ENCODE results near the gene PAPOLA.
"Not testable (repeated sequence)": the region's sequence is repeated elsewhere in the genome, so short reads cannot be mapped to it uniquely, and the experiment has no call there.

PAPOLA gene

GRCh38 chr14:96466918-96467317 lies 35.3 kb upstream of the PAPOLA start:
- peaks cover under 1% of the 10 kb centered on the region for H3K4me1 ChIP-seq (ENCODE audit: insufficient read depth, low read length, poor library complexity, severe bottlenecking)
- no peak for TF ChIP-seq CTCF (conservative IDR thresholded peaks at IDR 0.05; ENCODE audit: low read length)
- no peaks in the 10 kb centered on the region for H3K27me3 ChIP-seq (ENCODE audit: insufficient read depth, low read length, poor library complexity, severe bottlenecking)
- H3K9me2 ChIP-seq (replicated peaks; ENCODE audit: low read depth, low read length): no peaks in the 10 kb centered on the region
- no peaks in the 10 kb centered on the region for H4K20me1 ChIP-seq (ENCODE audit: insufficient read depth, low read length, poor library complexity, severe bottlenecking)
- H3K79me2 ChIP-seq (ENCODE audit: insufficient read depth, low read length): no peaks in the 10 kb centered on the region
- no peaks in the 10 kb centered on the region for H3K36me3 ChIP-seq (ENCODE audit: insufficient read depth, low read length)
- H3K9me3 ChIP-seq (ENCODE audit: insufficient read depth, low read depth, low read length): no peaks in the 10 kb centered on the region
- H3K9ac ChIP-seq (ENCODE audit: low read depth, low read length, poor library complexity, severe bottlenecking): no peak overlapping the region
- no peaks in the 10 kb centered on the region for H3F3A ChIP-seq (ENCODE audit: low read depth)
- H3K4me3 ChIP-seq (ENCODE audit: low read length, poor library complexity, severe bottlenecking): no peak overlapping the region
- H3K4me2 ChIP-seq (ENCODE audit: low read depth, low read length, poor library complexity, severe bottlenecking): no peak overlapping the region
- H2AFZ ChIP-seq (ENCODE audit: low read length): no peak overlapping the region

GRCh38 chr14:96470331-96470730 lies 31.9 kb upstream of the PAPOLA start:
- Histone ChIP-seq H3K9me2 (replicated peaks; ENCODE audit: low read depth, low read length) (no peaks in the 10 kb centered on the region), H3K4me1 (ENCODE audit: insufficient read depth, low read length, poor library complexity, severe bottlenecking) (no peaks in the 10 kb centered on the region), H3K9me3 (ENCODE audit: insufficient read depth, low read depth, low read length) (no peaks in the 10 kb centered on the region), H3K36me3 (ENCODE audit: insufficient read depth, low read length) (no peaks in the 10 kb centered on the region), H4K20me1 (ENCODE audit: insufficient read depth, low read length, poor library complexity, severe bottlenecking) (no peaks in the 10 kb centered on the region), H3K9ac (ENCODE audit: low read depth, low read length, poor library complexity, severe bottlenecking) (no peak overlapping the region), H3K4me3 (ENCODE audit: low read length, poor library complexity, severe bottlenecking) (no peak overlapping the region), H3K27me3 (ENCODE audit: insufficient read depth, low read length, poor library complexity, severe bottlenecking) (no peaks in the 10 kb centered on the region), H3K4me2 (ENCODE audit: low read depth, low read length, poor library complexity, severe bottlenecking) (no peak overlapping the region), H3F3A (ENCODE audit: low read depth) (no peaks in the 10 kb centered on the region), H3K79me2 (ENCODE audit: insufficient read depth, low read length) (no peaks in the 10 kb centered on the region), H2AFZ (ENCODE audit: low read length) (no peak overlapping the region)
- TF ChIP-seq CTCF (conservative IDR thresholded peaks at IDR 0.05; ENCODE audit: low read length) (no peak), EZH2phosphoT487 (IDR thresholded peaks at IDR 0.05; ENCODE audit: borderline replicate concordance) (no peak)

- H3K9me2 ChIP-seq (replicated peaks; ENCODE audit: low read depth, low read length); H3K79me2 ChIP-seq (ENCODE audit: insufficient read depth, low read length); H3K4me1 ChIP-seq (ENCODE audit: insufficient read depth, low read length, poor library complexity, severe bottlenecking); H3K36me3 ChIP-seq (ENCODE audit: insufficient read depth, low read length); H3F3A ChIP-seq (ENCODE audit: low read depth); H3K4me2 ChIP-seq (ENCODE audit: low read depth, low read length, poor library complexity, severe bottlenecking); H3K27me3 ChIP-seq (ENCODE audit: insufficient read depth, low read length, poor library complexity, severe bottlenecking); H3K9ac ChIP-seq (ENCODE audit: low read depth, low read length, poor library complexity, severe bottlenecking); H4K20me1 ChIP-seq (ENCODE audit: insufficient read depth, low read length, poor library complexity, severe bottlenecking); H3K4me3 ChIP-seq (ENCODE audit: low read length, poor library complexity, severe bottlenecking); H2AFZ ChIP-seq (ENCODE audit: low read length); H3K9me3 ChIP-seq (ENCODE audit: insufficient read depth, low read depth, low read length): not testable (repeated sequence)
These were observed 31.2 kb upstream of the PAPOLA start for GRCh38 chr14:96470967-96471366.

- Histone ChIP-seq H3F3A (ENCODE audit: low read depth) (no peaks in the 10 kb centered on the region), H2AFZ (ENCODE audit: low read length) (no peak overlapping the region), H3K27me3 (ENCODE audit: insufficient read depth, low read length, poor library complexity, severe bottlenecking) (no peaks in the 10 kb centered on the region), H3K9ac (ENCODE audit: low read depth, low read length, poor library complexity, severe bottlenecking) (no peak overlapping the region), H3K4me1 (ENCODE audit: insufficient read depth, low read length, poor library complexity, severe bottlenecking) (no peaks in the 10 kb centered on the region), H3K36me3 (ENCODE audit: insufficient read depth, low read length) (no peaks in the 10 kb centered on the region), H3K79me2 (ENCODE audit: insufficient read depth, low read length) (no peaks in the 10 kb centered on the region), H3K9me3 (ENCODE audit: insufficient read depth, low read depth, low read length) (no peaks in the 10 kb centered on the region), H3K4me2 (ENCODE audit: low read depth, low read length, poor library complexity, severe bottlenecking) (no peak overlapping the region), H3K9me2 (replicated peaks; ENCODE audit: low read depth, low read length) (no peaks in the 10 kb centered on the region), H4K20me1 (ENCODE audit: insufficient read depth, low read length, poor library complexity, severe bottlenecking) (no peaks in the 10 kb centered on the region), H3K4me3 (ENCODE audit: low read length, poor library complexity, severe bottlenecking) (no peak overlapping the region)
- TF ChIP-seq CTCF (conservative IDR thresholded peaks at IDR 0.05; ENCODE audit: low read length) (no peak), EZH2phosphoT487 (IDR thresholded peaks at IDR 0.05; ENCODE audit: borderline replicate concordance) (no peak)
These were observed 24.1 kb upstream of the PAPOLA start for GRCh38 chr14:96478119-96478518.
